Keratinocyte (primary cell): Measurements from ENCODE around the gene CKS1B. TPM values are rescaled to one million over a fixed set of nuclear protein-coding genes. Genes with fewer than 3 reads are reported as not detected.

Experiments
- DNase-seq: peaks from one replicate; pipeline ENCODE4 v3.0.0-alpha.2; 2011; ENCODE audit warnings: low read depth, missing footprints, low spot score
- FAIRE-seq: peaks from 2 replicates; lab custom pipeline; 2011; peaks lifted over from hg19 to GRCh38; lab: Jason Lieb, UNC
- H2AFZ ChIP-seq: 2 replicates; pipeline ENCODE4 v1.6.0; 2012; ENCODE audit warnings: low read length, control low read depth, inconsistent platforms; ENCODE audit not compliant: control insufficient read depth
- H3K27ac ChIP-seq: 2 replicates; pipeline ENCODE4 v1.5.1; 2011; ENCODE audit warnings: low read length; ENCODE audit not compliant: control insufficient read depth, insufficient read depth
- H3K27me3 ChIP-seq: 3 replicates; pipeline ENCODE4 v1.6.0; 2011; ENCODE audit warnings: low read length; ENCODE audit not compliant: control insufficient read depth, insufficient read depth; ENCODE audit errors: extremely low read depth
- H3K36me3 ChIP-seq, 2 experiments: 2 replicates in 1 of 2; 3 replicates in 1 of 2; pipeline ENCODE4 v1.5.1; 2011; ENCODE audit warnings: low read length in 2 of 2, mild to moderate bottlenecking in 1 of 2; ENCODE audit not compliant: control insufficient read depth in 2 of 2, insufficient read depth in 2 of 2; ENCODE audit errors: extremely low read depth in 1 of 2
- H3K4me1 ChIP-seq: 3 replicates; pipeline ENCODE4 v1.5.1; 2011; ENCODE audit warnings: low read length; ENCODE audit not compliant: control insufficient read depth, insufficient read depth; ENCODE audit errors: extremely low read depth
- H3K4me2 ChIP-seq: 3 replicates; pipeline ENCODE4 v1.6.0; 2011; ENCODE audit warnings: low read depth, low read length; ENCODE audit not compliant: control insufficient read depth, insufficient read depth; ENCODE audit errors: extremely low read depth
- H3K4me3 ChIP-seq, 3 experiments: fragments of 200-600 bp in 1 of 3; sonication (generic) in 1 of 3; 2 replicates in 2 of 3; 3 replicates in 1 of 3; pipeline ENCODE4 v1.5.1; 2011 to 2016; ENCODE audit warnings: low read length in 3 of 3, mild to moderate bottlenecking in 3 of 3, control low read depth in 2 of 3, inconsistent platforms in 1 of 3, low read depth in 1 of 3, mixed read lengths in 1 of 3, mixed run types in 1 of 3, moderate library complexity in 1 of 3; ENCODE audit not compliant: control insufficient read depth in 2 of 3, insufficient read depth in 2 of 3; ENCODE audit errors: extremely low read depth in 1 of 3
- H3K79me2 ChIP-seq: 2 replicates; pipeline ENCODE4 v1.6.0; 2012; ENCODE audit warnings: low read length; ENCODE audit not compliant: control insufficient read depth, insufficient read depth
- H3K9ac ChIP-seq: 3 replicates; pipeline ENCODE4 v1.6.0; 2011; ENCODE audit warnings: low read length; ENCODE audit not compliant: control insufficient read depth, insufficient read depth; ENCODE audit errors: extremely low read depth
- H3K9me1 ChIP-seq: 3 replicates; pipeline ENCODE4 v1.6.0; 2011; ENCODE audit warnings: low read length; ENCODE audit not compliant: control insufficient read depth, insufficient read depth; ENCODE audit errors: extremely low read depth
- H3K9me3 ChIP-seq: 2 replicates; pipeline ENCODE4 v1.5.1; 2012; ENCODE audit warnings: low read depth, low read length; ENCODE audit not compliant: control insufficient read depth
- H4K20me1 ChIP-seq: 3 replicates; pipeline ENCODE4 v1.6.0; 2011; ENCODE audit warnings: low read length; ENCODE audit not compliant: control insufficient read depth, insufficient read depth; ENCODE audit errors: extremely low read depth
- EZH2 ChIP-seq: IDR thresholded peaks from one replicate; pipeline ENCODE4 v1.6.1; 2012; ENCODE audit warnings: inconsistent platforms, mild to moderate bottlenecking, low read length, moderate library complexity
- dilution Hi-C: fragments of 300-500 bp; cut with MboI; formaldehyde crosslinking; loops from one replicate; pipeline ENCODE4 v1.7.0; 2020; ENCODE audit warnings: low sequenced_read_pairs; ENCODE audit not compliant: extremely low pct_ligation_motif_present
- polyA plus RNA-seq, 5 experiments: library from polyadenylated mRNA; depleted of rRNA in 3 of 5; stranded (reverse) in 3 of 5; stranded (forward) in 1 of 5; unstranded in 1 of 5; fragments of >200 nt; gene quantifications; 1 replicate in 1 of 5; 2 replicates in 3 of 5; 3 replicates in 1 of 5; pipeline versions ENCODE4 v1.2.1 to v1.2.3, GENCODE V29; 2011 to 2012; ENCODE audit warnings: missing spikeins in 2 of 5, low read depth in 1 of 5, low replicate concordance in 1 of 5
- TF ChIP-seq, protein P1 (sequence below), 3 experiments: IDR thresholded peaks in 1 of 3; conservative IDR thresholded peaks in 1 of 3; optimal IDR thresholded peaks in 1 of 3; 2 replicates in 2 of 3; 3 replicates in 1 of 3; pipeline versions ENCODE3 to v1.5.1; 2011; ENCODE audit warnings: low read length in 3 of 3, mild to moderate bottlenecking in 3 of 3, moderate library complexity in 2 of 3, control low read depth in 1 of 3, inconsistent platforms in 1 of 3; ENCODE audit not compliant: insufficient read depth in 2 of 3; ENCODE audit errors: extremely low read depth in 1 of 3

The CKS1B gene
- polyA plus RNA-seq, 1 donor (not counting 4 experiments of a cell fraction or from before 2014, with no cell fraction given), result 300 TPM

DNA sequence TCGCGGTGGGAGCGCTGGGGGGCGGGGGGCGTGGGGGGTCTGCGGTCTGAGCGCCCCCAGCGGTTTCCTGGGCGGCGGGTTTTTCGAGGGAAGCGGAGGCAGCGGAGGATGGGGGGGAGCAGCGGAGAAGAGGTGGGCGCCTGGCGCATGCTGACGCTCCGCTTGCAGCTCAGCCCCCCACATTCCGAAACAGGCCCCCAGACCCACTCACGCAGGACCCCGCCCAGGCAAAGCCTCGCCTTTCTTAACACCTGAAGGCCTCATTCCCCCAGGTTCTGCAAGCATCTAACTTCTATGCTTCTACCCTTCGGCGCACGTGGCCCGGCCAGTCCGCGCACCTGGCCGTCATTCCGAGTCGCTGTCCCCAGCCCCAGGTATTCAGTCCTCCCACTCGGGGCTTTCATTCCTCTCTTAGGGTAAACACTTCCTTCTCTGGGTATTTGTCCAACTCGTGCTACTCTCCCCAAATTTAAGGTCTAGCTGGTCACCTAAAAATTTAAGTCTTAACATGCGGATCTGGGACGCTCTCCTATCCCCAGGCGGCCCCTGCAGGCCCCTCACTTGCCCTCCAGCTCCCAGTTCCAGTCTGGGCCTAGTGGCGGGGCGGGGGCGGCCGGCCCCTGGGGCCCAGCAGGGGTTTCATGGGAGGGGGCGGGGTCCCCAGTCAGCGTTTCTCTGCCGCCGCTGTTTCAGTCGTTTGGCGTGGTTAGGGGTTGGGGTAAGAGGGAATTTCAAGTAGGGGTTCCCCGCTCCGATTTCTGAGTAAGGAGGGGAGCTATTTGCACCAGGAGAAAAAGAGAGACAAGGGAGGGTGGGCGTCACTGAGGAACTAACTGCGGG is 25.3 kb downstream of the CKS1B start:
- no peaks in the 10 kb centered on the region for H3K9me3 ChIP-seq
- TF ChIP-seq EZH2, result no peak
- TF ChIP-seq, protein P1, sequence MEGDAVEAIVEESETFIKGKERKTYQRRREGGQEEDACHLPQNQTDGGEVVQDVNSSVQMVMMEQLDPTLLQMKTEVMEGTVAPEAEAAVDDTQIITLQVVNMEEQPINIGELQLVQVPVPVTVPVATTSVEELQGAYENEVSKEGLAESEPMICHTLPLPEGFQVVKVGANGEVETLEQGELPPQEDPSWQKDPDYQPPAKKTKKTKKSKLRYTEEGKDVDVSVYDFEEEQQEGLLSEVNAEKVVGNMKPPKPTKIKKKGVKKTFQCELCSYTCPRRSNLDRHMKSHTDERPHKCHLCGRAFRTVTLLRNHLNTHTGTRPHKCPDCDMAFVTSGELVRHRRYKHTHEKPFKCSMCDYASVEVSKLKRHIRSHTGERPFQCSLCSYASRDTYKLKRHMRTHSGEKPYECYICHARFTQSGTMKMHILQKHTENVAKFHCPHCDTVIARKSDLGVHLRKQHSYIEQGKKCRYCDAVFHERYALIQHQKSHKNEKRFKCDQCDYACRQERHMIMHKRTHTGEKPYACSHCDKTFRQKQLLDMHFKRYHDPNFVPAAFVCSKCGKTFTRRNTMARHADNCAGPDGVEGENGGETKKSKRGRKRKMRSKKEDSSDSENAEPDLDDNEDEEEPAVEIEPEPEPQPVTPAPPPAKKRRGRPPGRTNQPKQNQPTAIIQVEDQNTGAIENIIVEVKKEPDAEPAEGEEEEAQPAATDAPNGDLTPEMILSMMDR (optimal IDR thresholded peaks at IDR 0.05 in 1 of 3, IDR thresholded peaks at IDR 0.05 in 1 of 3, conservative IDR thresholded peaks at IDR 0.05 in 1 of 3; ENCODE audit: extremely low read depth in 1 of 3, insufficient read depth in 2 of 3, low read length in 3 of 3), result no peak
- H2AFZ ChIP-seq, result no peak overlapping the region
- H3K4me1 ChIP-seq, result peaks cover 20% of the 10 kb centered on the region
- dilution Hi-C loops, result no loop called here
- peak overlapping the region; percentile 47 for H3K27ac ChIP-seq
- FAIRE-seq (no peak), DNase-seq (no peak)
- no peaks in the 10 kb centered on the region for H4K20me1 ChIP-seq
- peak overlapping the region; percentile 75 for H3K9ac ChIP-seq
- peak overlapping the region; percentile 31 to 83 (median 76) for H3K4me3 ChIP-seq
- H3K36me3 ChIP-seq, result no peaks in the 10 kb centered on the region
- H3K79me2 ChIP-seq, result peaks cover 20% of the 10 kb centered on the region
- H3K9me1 ChIP-seq, result no peaks in the 10 kb centered on the region
- no peaks in the 10 kb centered on the region for H3K27me3 ChIP-seq
- peak overlapping the region; percentile 72 for H3K4me2 ChIP-seq

DNA sequence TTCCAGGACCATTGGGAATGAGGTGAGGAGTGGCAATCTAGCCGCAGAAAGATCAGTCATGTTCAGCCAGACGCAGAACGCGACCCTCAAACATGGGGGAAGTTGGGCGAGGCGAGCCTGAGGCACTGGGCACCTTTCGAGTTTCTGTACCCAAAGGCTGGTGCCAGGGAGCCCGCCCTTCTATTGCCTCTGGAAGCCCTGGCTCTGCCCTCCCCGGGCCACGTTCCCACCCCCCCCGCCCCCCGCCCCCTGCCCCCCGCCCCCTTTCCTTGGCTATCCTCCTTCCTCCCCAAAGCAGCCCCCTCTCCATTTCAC is 25.9 kb downstream of the CKS1B start:
- Histone ChIP-seq H3K79me2 (peaks cover 24% of the 10 kb centered on the region), H3K9me1 (no peaks in the 10 kb centered on the region), H3K27ac (peak overlapping the region; percentile 72), H3K4me3 (peak overlapping the region; percentile 76 to 87 (median 83)), H3K4me1 (peaks cover 25% of the 10 kb centered on the region), H3K9ac (peak overlapping the region; percentile 75), H4K20me1 (no peaks in the 10 kb centered on the region), H3K9me3 (no peaks in the 10 kb centered on the region), H2AFZ (no peak overlapping the region), H3K36me3 (no peaks in the 10 kb centered on the region), H3K27me3 (no peaks in the 10 kb centered on the region), H3K4me2 (peak overlapping the region; percentile 87)
- TF ChIP-seq EZH2, result no peak
- TF ChIP-seq, protein P1 (optimal IDR thresholded peaks at IDR 0.05 in 1 of 3, IDR thresholded peaks at IDR 0.05 in 1 of 3, conservative IDR thresholded peaks at IDR 0.05 in 1 of 3; ENCODE audit: extremely low read depth in 1 of 3, insufficient read depth in 2 of 3, low read length in 3 of 3), result no peak
- dilution Hi-C loops, result no loop called here
- DNase-seq (no peak), FAIRE-seq (no peak)
